Measurements from ENCODE around the gene MAP4K5.

- TF ChIP-seq CTCF (IDR thresholded peaks at IDR 0.05) (no peak), POLR2A (IDR thresholded peaks at IDR 0.05) (no peak)
These were observed 137.7 kb downstream of the MAP4K5 start for GRCh38 chr14:50394713-50395112.

Measured in esophagus squamous epithelium (tissue), 4 donors.